Keratinocyte (primary cell): ENCODE results near the gene DEF6. TPM values are rescaled to one million over a fixed set of nuclear protein-coding genes. Genes with fewer than 3 reads are reported as not detected.

Source experiments
- DNase-seq: peaks from one replicate; pipeline ENCODE4 v3.0.0-alpha.2; 2011; ENCODE audit warnings: low read depth, missing footprints, low spot score
- FAIRE-seq: peaks from 2 replicates; lab custom pipeline; 2011; peaks lifted over from hg19 to GRCh38; lab: Jason Lieb, UNC
- H2AFZ ChIP-seq: 2 replicates; pipeline ENCODE4 v1.6.0; 2012; ENCODE audit warnings: low read length, control low read depth, inconsistent platforms; ENCODE audit not compliant: control insufficient read depth
- H3K27ac ChIP-seq: 2 replicates; pipeline ENCODE4 v1.5.1; 2011; ENCODE audit warnings: low read length; ENCODE audit not compliant: control insufficient read depth, insufficient read depth
- H3K27me3 ChIP-seq: 3 replicates; pipeline ENCODE4 v1.6.0; 2011; ENCODE audit warnings: low read length; ENCODE audit not compliant: control insufficient read depth, insufficient read depth; ENCODE audit errors: extremely low read depth
- H3K36me3 ChIP-seq, 2 experiments: 2 replicates in 1 of 2; 3 replicates in 1 of 2; pipeline ENCODE4 v1.5.1; 2011; ENCODE audit warnings: low read length in 2 of 2, mild to moderate bottlenecking in 1 of 2; ENCODE audit not compliant: control insufficient read depth in 2 of 2, insufficient read depth in 2 of 2; ENCODE audit errors: extremely low read depth in 1 of 2
- H3K4me1 ChIP-seq: 3 replicates; pipeline ENCODE4 v1.5.1; 2011; ENCODE audit warnings: low read length; ENCODE audit not compliant: control insufficient read depth, insufficient read depth; ENCODE audit errors: extremely low read depth
- H3K4me2 ChIP-seq: 3 replicates; pipeline ENCODE4 v1.6.0; 2011; ENCODE audit warnings: low read depth, low read length; ENCODE audit not compliant: control insufficient read depth, insufficient read depth; ENCODE audit errors: extremely low read depth
- H3K4me3 ChIP-seq, 3 experiments: fragments of 200-600 bp in 1 of 3; sonication (generic) in 1 of 3; 2 replicates in 2 of 3; 3 replicates in 1 of 3; pipeline ENCODE4 v1.5.1; 2011 to 2016; ENCODE audit warnings: low read length in 3 of 3, mild to moderate bottlenecking in 3 of 3, control low read depth in 2 of 3, inconsistent platforms in 1 of 3, low read depth in 1 of 3, mixed read lengths in 1 of 3, mixed run types in 1 of 3, moderate library complexity in 1 of 3; ENCODE audit not compliant: control insufficient read depth in 2 of 3, insufficient read depth in 2 of 3; ENCODE audit errors: extremely low read depth in 1 of 3
- H3K79me2 ChIP-seq: 2 replicates; pipeline ENCODE4 v1.6.0; 2012; ENCODE audit warnings: low read length; ENCODE audit not compliant: control insufficient read depth, insufficient read depth
- H3K9ac ChIP-seq: 3 replicates; pipeline ENCODE4 v1.6.0; 2011; ENCODE audit warnings: low read length; ENCODE audit not compliant: control insufficient read depth, insufficient read depth; ENCODE audit errors: extremely low read depth
- H3K9me1 ChIP-seq: 3 replicates; pipeline ENCODE4 v1.6.0; 2011; ENCODE audit warnings: low read length; ENCODE audit not compliant: control insufficient read depth, insufficient read depth; ENCODE audit errors: extremely low read depth
- H3K9me3 ChIP-seq: 2 replicates; pipeline ENCODE4 v1.5.1; 2012; ENCODE audit warnings: low read depth, low read length; ENCODE audit not compliant: control insufficient read depth
- H4K20me1 ChIP-seq: 3 replicates; pipeline ENCODE4 v1.6.0; 2011; ENCODE audit warnings: low read length; ENCODE audit not compliant: control insufficient read depth, insufficient read depth; ENCODE audit errors: extremely low read depth
- EZH2 ChIP-seq: IDR thresholded peaks from one replicate; pipeline ENCODE4 v1.6.1; 2012; ENCODE audit warnings: inconsistent platforms, mild to moderate bottlenecking, low read length, moderate library complexity
- dilution Hi-C: fragments of 300-500 bp; cut with MboI; formaldehyde crosslinking; loops from one replicate; pipeline ENCODE4 v1.7.0; 2020; ENCODE audit warnings: low sequenced_read_pairs; ENCODE audit not compliant: extremely low pct_ligation_motif_present
- polyA plus RNA-seq, 5 experiments: library from polyadenylated mRNA; depleted of rRNA in 3 of 5; stranded (reverse) in 3 of 5; stranded (forward) in 1 of 5; unstranded in 1 of 5; fragments of >200 nt; gene quantifications; 1 replicate in 1 of 5; 2 replicates in 3 of 5; 3 replicates in 1 of 5; pipeline versions ENCODE4 v1.2.1 to v1.2.3, GENCODE V29; 2011 to 2012; ENCODE audit warnings: missing spikeins in 2 of 5, low read depth in 1 of 5, low replicate concordance in 1 of 5
- TF ChIP-seq, protein P1 (sequence below), 3 experiments: IDR thresholded peaks in 1 of 3; conservative IDR thresholded peaks in 1 of 3; optimal IDR thresholded peaks in 1 of 3; 2 replicates in 2 of 3; 3 replicates in 1 of 3; pipeline versions ENCODE3 to v1.5.1; 2011; ENCODE audit warnings: low read length in 3 of 3, mild to moderate bottlenecking in 3 of 3, moderate library complexity in 2 of 3, control low read depth in 1 of 3, inconsistent platforms in 1 of 3; ENCODE audit not compliant: insufficient read depth in 2 of 3; ENCODE audit errors: extremely low read depth in 1 of 3

DEF6 gene
- polyA plus RNA-seq, 1 donor (not counting 4 experiments of a cell fraction or from before 2014, with no cell fraction given) = 17.3 TPM

DNA sequence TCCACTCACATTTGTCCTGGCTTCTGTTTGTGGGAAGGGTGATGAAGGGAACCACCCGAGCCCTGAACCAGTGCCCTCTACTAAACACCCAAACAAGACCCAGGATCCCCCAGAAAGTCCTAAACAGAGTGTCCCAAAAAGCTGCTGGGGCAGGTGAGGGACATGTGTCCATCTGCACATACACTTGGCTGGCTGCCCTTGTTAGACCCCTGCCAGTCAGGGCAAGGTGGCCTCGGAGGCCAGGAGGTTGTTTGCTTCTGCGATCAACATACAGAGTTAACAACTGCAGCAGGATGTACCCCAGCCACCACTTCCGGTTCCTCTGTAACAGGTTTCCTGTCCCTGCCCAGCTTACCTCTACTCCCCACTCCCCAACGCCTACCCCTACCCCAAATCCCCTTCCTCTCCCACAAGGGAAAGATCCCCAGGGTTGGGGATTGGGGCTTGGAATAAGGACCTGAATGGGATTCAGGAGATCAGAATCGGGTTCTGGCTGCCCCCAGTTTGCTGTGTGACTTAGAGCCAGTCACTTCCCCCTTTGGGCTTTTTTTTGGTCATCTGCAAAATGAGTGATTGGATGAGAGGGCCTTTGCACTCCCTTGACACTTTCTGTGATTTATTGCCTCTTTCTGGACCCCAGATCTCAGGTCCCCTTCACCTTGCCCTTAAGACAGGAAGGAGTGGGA lies 13.9 kb downstream of the DEF6 start:
- Histone ChIP-seq H3K4me2 (no peak overlapping the region), H3K79me2 (no peaks in the 10 kb centered on the region), H2AFZ (no peak overlapping the region), H3K36me3 (peaks cover 8 to 9% of the 10 kb centered on the region in 2 experiments), H4K20me1 (no peaks in the 10 kb centered on the region), H3K4me3 (no peak overlapping the region), H3K9me1 (no peaks in the 10 kb centered on the region), H3K27ac (no peak overlapping the region), H3K4me1 (no peaks in the 10 kb centered on the region), H3K27me3 (no peaks in the 10 kb centered on the region), H3K9ac (no peak overlapping the region), H3K9me3 (no peaks in the 10 kb centered on the region)
- DNase-seq (no peak), FAIRE-seq (no peak)
- dilution Hi-C loops = no loop called here
- TF ChIP-seq, protein P1, sequence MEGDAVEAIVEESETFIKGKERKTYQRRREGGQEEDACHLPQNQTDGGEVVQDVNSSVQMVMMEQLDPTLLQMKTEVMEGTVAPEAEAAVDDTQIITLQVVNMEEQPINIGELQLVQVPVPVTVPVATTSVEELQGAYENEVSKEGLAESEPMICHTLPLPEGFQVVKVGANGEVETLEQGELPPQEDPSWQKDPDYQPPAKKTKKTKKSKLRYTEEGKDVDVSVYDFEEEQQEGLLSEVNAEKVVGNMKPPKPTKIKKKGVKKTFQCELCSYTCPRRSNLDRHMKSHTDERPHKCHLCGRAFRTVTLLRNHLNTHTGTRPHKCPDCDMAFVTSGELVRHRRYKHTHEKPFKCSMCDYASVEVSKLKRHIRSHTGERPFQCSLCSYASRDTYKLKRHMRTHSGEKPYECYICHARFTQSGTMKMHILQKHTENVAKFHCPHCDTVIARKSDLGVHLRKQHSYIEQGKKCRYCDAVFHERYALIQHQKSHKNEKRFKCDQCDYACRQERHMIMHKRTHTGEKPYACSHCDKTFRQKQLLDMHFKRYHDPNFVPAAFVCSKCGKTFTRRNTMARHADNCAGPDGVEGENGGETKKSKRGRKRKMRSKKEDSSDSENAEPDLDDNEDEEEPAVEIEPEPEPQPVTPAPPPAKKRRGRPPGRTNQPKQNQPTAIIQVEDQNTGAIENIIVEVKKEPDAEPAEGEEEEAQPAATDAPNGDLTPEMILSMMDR (optimal IDR thresholded peaks at IDR 0.05 in 1 of 3, IDR thresholded peaks at IDR 0.05 in 1 of 3, conservative IDR thresholded peaks at IDR 0.05 in 1 of 3; ENCODE audit: extremely low read depth in 1 of 3, insufficient read depth in 2 of 3, low read length in 3 of 3) = no peak
- no peak for TF ChIP-seq EZH2

DNA sequence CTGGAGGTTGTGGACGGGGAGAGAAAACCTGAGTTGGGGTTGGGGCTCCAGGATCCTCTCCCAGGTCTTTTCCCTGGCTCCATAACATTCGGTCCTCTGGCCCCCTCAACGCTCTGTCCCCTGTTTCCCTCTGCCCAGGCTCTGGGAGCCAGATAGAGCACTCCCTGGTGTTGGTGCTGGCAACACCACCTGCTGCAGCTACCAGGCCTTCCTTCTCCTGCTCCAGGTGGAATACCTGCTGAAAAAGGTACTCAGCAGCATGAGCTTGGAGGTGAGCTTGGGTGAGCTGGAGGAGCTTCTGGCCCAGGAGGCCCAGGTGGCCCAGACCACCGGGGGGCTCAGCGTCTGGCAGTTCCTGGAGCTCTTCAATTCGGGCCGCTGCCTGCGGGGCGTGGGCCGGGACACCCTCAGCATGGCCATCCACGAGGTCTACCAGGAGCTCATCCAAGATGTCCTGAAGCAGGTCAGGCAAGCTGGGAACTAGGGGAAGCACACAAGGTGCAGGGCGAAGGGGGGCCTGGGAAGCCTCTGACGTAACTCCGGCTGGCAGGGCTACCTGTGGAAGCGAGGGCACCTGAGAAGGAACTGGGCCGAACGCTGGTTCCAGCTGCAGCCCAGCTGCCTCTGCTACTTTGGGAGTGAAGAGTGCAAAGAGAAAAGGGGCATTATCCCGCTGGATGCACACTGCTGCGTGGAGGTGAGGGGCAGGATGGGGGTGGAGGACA lies 14.6 kb downstream of the DEF6 start:
- Histone ChIP-seq H3K36me3 (peaks cover 8 to 9% of the 10 kb centered on the region in 2 experiments), H3K27ac (no peak overlapping the region), H3K9me3 (no peaks in the 10 kb centered on the region), H3K27me3 (no peaks in the 10 kb centered on the region), H3K4me2 (no peak overlapping the region), H4K20me1 (no peaks in the 10 kb centered on the region), H2AFZ (no peak overlapping the region), H3K4me3 (no peak overlapping the region), H3K79me2 (no peaks in the 10 kb centered on the region), H3K9me1 (no peaks in the 10 kb centered on the region), H3K9ac (no peak overlapping the region), H3K4me1 (no peaks in the 10 kb centered on the region)
- TF ChIP-seq, protein P1 (optimal IDR thresholded peaks at IDR 0.05 in 1 of 3, IDR thresholded peaks at IDR 0.05 in 1 of 3, conservative IDR thresholded peaks at IDR 0.05 in 1 of 3; ENCODE audit: extremely low read depth in 1 of 3, insufficient read depth in 2 of 3, low read length in 3 of 3) = no peak
- TF ChIP-seq EZH2 = no peak
- dilution Hi-C loops = no loop called here
- FAIRE-seq (no peak), DNase-seq (no peak)
